ENCODE measurements around the gene XPO5.
A peak's percentile ranks its signal among the peaks of the same experiment; 100 is the strongest.

- TF ChIP-seq POLR2A (IDR thresholded peaks at IDR 0.05) (peak; percentile 24 to 45), CTCF (IDR thresholded peaks at IDR 0.05) (peak in 1 of 6 experiments; percentile 10)
Observed at GRCh38 chr6:43509984-43510826, 65.6 kb downstream of the XPO5 start, which contains the start of gene LRRC73.
